Measurements from ENCODE around the gene POU3F3.

The POU3F3 gene

DNA sequence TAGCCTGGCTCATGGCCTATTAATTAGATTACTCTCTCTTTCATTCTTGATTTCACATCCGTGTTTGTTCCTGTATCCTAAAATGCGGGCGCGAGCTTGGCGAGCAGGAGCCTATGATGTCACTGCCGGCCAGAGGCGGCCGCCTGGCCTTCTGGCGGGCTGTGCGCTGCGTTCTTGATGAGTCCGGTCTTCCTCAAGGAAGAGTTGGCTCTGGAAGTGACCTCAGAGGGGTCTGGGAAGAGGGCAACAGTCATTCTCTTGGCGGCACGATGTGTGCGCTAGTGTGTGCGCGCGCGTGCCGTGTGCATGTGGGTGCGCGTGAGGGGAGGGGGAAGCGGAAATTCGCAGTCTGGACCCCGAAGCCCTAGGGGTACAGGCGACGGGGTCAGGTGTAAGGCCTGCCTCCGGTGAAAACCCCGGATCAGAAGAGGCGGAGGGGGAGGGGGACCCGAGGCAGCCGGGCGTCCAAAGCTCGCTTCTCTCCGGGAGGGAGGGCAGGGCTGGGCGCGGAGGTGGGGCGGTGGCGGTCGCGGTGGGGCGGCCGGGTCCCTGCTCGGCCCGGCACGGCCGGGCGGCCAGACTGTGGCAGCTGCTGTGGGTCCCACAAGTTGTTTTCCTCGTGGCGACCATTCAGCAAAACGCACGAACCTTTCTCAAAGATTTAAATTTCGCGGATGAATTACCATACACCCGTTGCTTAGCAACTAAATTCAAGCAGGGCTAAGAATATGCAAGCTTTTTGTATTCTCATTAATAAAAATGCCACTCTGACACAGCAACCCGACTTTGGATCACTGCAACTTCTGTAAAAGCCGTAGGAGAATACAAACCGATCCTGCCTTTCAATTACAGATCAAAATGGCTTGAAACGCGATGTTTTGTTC is 8.4 kb downstream of the POU3F3 start:
- no peaks in the 10 kb centered on the region for H3K79me2 ChIP-seq (ENCODE audit: control insufficient read depth, insufficient read depth, low read length, unreplicated experiment)
- peaks cover 3% of the 10 kb centered on the region for H3K4me1 ChIP-seq (ENCODE audit: control insufficient read depth, insufficient read depth, low read length, unreplicated experiment)
- H3K27ac ChIP-seq (ENCODE audit: low read depth, low read length) = no peak overlapping the region
- peaks cover 96% of the 10 kb centered on the region for H3K27me3 ChIP-seq (ENCODE audit: insufficient read depth, low read length)
- no peaks in the 10 kb centered on the region for H3K36me3 ChIP-seq (ENCODE audit: insufficient read depth, low read length)
- peak overlapping the region; percentile 19 for H2AFZ ChIP-seq (ENCODE audit: low read length, unreplicated experiment)
- peak overlapping the region; percentile 69 for H3K4me3 ChIP-seq (ENCODE audit: low read depth, low read length)

DNA sequence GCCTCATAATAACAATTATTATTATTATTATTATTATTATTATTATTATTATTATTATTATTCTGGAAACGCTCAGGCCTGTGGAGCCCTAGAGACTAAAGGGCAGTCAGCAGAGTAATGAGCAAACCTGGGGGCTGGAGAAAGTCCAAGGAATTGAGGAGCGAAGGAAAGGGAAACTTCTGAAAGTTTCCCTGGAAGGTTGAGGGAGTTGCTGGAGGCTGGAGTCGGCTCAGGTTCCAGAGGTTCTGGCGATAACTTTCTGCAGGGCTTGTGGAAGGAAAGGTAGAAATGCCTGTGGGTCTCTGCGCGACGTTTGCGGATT is 9.2 kb downstream of the POU3F3 start:
- H2AFZ ChIP-seq (ENCODE audit: low read length, unreplicated experiment) = no peak overlapping the region
- H3K79me2 ChIP-seq (ENCODE audit: control insufficient read depth, insufficient read depth, low read length, unreplicated experiment) = no peaks in the 10 kb centered on the region
- no peaks in the 10 kb centered on the region for H3K36me3 ChIP-seq (ENCODE audit: insufficient read depth, low read length)
- no peak overlapping the region for H3K4me3 ChIP-seq (ENCODE audit: low read depth, low read length)
- peaks cover 97% of the 10 kb centered on the region for H3K27me3 ChIP-seq (ENCODE audit: insufficient read depth, low read length)
- peaks cover 3% of the 10 kb centered on the region for H3K4me1 ChIP-seq (ENCODE audit: control insufficient read depth, insufficient read depth, low read length, unreplicated experiment)
- H3K27ac ChIP-seq (ENCODE audit: low read depth, low read length) = no peak overlapping the region

DNA sequence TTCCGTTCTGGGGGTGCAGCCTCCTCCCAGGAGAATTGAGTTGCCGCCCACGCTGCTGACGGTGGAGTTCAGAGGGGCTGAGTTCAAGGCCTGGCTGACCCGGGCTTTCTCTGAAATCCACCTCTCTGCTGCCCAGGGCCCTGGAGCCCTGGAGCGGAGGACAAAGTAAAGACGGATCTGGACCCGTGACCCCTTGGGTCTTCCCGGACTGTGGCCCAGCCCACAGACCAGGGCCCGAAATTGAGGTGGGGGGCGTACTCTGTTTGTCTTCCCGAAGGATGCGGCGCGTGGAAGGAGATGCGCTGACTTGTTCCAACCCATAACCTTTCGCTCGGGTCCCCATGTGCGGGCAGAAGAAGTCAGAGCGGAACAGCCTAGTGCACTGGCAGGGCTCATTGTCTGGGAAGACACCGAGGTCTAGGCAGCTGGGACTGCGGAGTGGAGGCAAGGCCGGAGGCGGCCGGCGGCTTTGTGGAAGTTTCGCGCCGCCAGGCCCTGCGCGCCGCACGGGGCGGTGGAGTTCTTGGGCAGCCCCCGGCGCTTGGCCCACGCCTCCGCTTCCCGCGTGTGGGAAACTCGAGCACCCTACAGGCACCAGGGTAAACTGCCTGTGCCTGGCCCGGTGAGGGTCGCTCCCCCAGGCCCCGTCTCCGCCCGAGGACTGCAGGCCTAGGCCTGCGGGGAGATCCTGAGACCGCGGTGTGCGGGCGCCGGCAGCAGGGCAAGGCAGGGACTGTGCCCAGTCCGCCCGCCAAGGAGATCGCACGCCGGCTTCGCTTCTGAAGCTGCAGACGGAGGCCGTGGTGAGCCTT is 9.8 kb downstream of the POU3F3 start:
- Histone ChIP-seq H3K36me3 (ENCODE audit: insufficient read depth, low read length) (no peaks in the 10 kb centered on the region), H3K27me3 (ENCODE audit: insufficient read depth, low read length) (peaks cover 97% of the 10 kb centered on the region), H3K79me2 (ENCODE audit: control insufficient read depth, insufficient read depth, low read length, unreplicated experiment) (no peaks in the 10 kb centered on the region), H3K4me3 (ENCODE audit: low read depth, low read length) (no peak overlapping the region), H3K27ac (ENCODE audit: low read depth, low read length) (no peak overlapping the region), H3K4me1 (ENCODE audit: control insufficient read depth, insufficient read depth, low read length, unreplicated experiment) (peaks cover 3% of the 10 kb centered on the region), H2AFZ (ENCODE audit: low read length, unreplicated experiment) (no peak overlapping the region)

DNA sequence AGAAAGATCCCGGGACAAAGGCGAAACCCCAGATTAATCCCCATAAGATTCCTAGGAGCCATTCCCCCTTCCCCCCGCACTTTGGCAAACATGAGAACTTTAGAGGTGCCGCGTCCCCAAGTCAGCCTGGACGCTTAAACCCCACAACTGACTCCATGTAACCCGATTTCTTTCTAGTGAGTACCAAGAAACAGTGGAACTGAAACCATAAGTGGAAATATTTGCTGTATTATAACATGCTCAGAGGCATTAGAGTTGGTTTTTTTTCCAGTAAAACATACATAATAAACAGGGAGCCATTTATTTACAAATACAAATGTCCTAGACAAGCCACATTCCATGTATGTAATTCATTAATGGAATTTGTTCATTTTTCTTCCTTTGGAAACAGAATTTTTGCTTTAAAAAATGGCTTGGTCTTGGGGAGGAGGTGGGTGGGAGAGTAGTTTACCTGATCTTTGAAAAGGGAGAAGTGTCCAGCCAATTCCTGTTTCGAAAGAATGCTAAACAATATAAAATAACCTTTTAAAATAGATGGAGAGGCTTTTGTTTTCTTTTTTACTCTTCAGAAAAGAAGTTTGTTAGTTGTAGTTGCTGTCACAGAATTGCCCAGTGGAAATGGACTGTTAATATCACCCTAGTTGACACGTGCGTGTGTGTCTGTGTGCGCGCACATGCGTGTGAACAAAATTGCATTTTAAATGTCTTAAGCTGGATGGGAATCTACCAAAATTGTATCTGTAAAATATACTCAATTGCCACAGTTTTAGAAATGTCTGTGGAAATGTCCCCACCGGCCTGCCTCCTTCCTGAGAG is 10.6 kb downstream of the POU3F3 start:
- no peak overlapping the region for H3K27ac ChIP-seq (ENCODE audit: low read depth, low read length)
- H3K27me3 ChIP-seq (ENCODE audit: insufficient read depth, low read length) = peaks cover 98% of the 10 kb centered on the region
- H3K79me2 ChIP-seq (ENCODE audit: control insufficient read depth, insufficient read depth, low read length, unreplicated experiment) = no peaks in the 10 kb centered on the region
- no peak overlapping the region for H2AFZ ChIP-seq (ENCODE audit: low read length, unreplicated experiment)
- no peaks in the 10 kb centered on the region for H3K36me3 ChIP-seq (ENCODE audit: insufficient read depth, low read length)
- H3K4me3 ChIP-seq (ENCODE audit: low read depth, low read length) = no peak overlapping the region
- peaks cover 3% of the 10 kb centered on the region for H3K4me1 ChIP-seq (ENCODE audit: control insufficient read depth, insufficient read depth, low read length, unreplicated experiment)

DNA sequence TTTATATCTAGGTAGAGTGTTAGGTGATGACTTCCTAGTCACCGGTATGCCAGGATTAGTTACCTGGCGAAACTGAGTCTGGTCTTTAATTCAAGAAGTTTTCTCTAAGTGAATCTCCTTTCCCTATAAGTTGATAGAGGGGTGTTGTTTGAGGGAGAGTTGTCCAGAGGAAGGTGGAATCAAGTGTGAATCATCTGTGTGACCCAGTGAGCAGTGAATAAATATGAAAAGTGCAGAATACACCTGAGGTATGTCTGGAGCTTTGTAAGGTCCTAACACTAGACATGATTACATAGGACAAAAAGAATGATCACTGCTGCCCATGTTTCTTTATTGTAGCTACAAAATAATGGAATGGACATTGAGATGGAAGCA is 11.2 kb downstream of the POU3F3 start:
- Histone ChIP-seq H3K4me1 (ENCODE audit: control insufficient read depth, insufficient read depth, low read length, unreplicated experiment) (peaks cover 3% of the 10 kb centered on the region), H3K27me3 (ENCODE audit: insufficient read depth, low read length) (peaks cover 98% of the 10 kb centered on the region), H3K27ac (ENCODE audit: low read depth, low read length) (no peak overlapping the region), H3K36me3 (ENCODE audit: insufficient read depth, low read length) (no peaks in the 10 kb centered on the region), H2AFZ (ENCODE audit: low read length, unreplicated experiment) (no peak overlapping the region), H3K4me3 (ENCODE audit: low read depth, low read length) (no peak overlapping the region), H3K79me2 (ENCODE audit: control insufficient read depth, insufficient read depth, low read length, unreplicated experiment) (no peaks in the 10 kb centered on the region)

DNA sequence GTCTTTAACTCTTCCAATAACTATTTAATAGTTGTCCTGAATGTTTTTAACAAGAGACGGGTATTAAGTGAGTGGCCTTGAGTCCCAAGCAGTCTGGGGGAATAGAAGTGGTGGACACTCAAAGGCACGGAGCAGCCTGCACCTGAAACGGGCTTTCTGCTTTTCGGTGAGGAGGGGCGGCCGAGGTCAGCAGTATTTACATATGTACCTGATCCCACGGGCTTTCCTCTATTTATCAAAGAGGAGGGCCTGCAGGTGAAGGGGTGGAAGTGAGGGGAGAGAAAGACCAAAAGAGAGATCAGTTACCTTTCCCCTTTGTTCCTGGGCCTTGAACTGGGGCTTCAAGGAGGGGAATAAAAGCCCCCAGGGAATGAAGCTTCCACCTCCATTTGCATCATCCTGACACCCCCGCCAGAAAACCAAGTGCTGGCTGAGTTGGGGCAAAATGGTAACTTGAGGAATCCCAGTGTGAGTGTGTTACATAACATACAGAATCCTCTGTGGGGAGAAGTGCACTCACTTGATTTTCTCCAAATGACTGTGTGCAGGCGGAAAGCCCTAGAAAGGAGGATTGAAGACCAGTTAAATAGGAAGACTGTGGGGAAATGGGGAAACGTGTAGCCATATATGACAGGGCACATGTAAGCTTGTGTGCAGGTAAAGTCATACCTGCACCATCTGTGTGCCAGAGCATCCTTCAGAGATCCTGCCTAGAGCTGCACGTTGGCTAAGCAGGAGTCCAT is 12.4 kb downstream of the POU3F3 start:
- Histone ChIP-seq H3K36me3 (ENCODE audit: insufficient read depth, low read length) (no peaks in the 10 kb centered on the region), H3K4me1 (ENCODE audit: control insufficient read depth, insufficient read depth, low read length, unreplicated experiment) (peaks cover 3% of the 10 kb centered on the region), H2AFZ (ENCODE audit: low read length, unreplicated experiment) (no peak overlapping the region), H3K27me3 (ENCODE audit: insufficient read depth, low read length) (peaks cover 99% of the 10 kb centered on the region), H3K4me3 (ENCODE audit: low read depth, low read length) (no peak overlapping the region), H3K79me2 (ENCODE audit: control insufficient read depth, insufficient read depth, low read length, unreplicated experiment) (no peaks in the 10 kb centered on the region), H3K27ac (ENCODE audit: low read depth, low read length) (no peak overlapping the region)

DNA sequence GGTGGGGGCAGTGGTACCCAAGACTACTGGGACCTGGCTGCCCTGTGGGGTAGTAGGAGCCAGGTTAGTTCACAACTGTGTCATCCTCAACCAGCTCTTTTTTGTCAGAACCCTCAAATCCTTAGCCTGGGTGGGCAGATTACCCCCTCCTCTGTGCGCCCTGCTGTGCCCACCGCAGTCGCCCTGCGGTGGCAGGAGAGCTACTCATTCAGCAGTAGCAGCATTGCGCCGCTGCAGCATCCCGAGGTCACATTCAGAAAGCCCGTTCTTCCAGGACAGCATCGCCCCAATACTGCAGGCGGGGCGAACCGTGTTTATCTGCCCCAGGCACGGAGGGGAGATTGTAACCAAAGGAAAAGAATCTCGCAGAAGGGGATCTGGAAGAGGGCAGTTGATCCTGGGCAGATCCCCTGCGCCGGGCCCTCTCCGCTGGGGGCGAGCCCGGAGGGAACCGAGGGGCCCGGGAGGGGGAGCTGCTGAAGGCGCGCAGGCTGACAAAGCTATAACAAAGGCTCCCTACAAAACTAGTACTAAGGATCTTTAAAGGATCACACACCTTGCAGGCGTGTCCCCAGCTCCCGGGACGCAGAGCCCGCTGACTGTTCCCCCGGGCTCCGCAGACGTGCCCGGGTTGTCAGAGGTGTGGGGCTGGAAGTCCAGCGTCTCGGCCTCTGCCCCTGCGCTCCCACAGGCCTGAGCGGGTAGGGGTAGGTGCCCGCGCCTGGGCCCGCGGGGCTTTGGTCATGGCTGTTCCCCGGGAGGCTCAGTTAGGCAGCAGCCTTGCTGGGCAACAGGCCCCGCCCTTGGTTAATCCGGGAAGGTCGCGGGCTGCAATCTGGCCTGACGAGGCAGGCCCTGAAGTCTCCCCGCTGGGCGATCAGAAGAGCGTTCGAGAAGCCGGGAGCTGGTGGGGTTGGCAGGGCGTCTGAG is 13.2 kb downstream of the POU3F3 start:
- Histone ChIP-seq H3K4me1 (ENCODE audit: control insufficient read depth, insufficient read depth, low read length, unreplicated experiment) (no peaks in the 10 kb centered on the region), H3K27ac (ENCODE audit: low read depth, low read length) (no peak overlapping the region), H3K4me3 (ENCODE audit: low read depth, low read length) (no peak overlapping the region), H2AFZ (ENCODE audit: low read length, unreplicated experiment) (no peak overlapping the region), H3K79me2 (ENCODE audit: control insufficient read depth, insufficient read depth, low read length, unreplicated experiment) (no peaks in the 10 kb centered on the region), H3K27me3 (ENCODE audit: insufficient read depth, low read length) (peaks cover 99% of the 10 kb centered on the region), H3K36me3 (ENCODE audit: insufficient read depth, low read length) (no peaks in the 10 kb centered on the region)

DNA sequence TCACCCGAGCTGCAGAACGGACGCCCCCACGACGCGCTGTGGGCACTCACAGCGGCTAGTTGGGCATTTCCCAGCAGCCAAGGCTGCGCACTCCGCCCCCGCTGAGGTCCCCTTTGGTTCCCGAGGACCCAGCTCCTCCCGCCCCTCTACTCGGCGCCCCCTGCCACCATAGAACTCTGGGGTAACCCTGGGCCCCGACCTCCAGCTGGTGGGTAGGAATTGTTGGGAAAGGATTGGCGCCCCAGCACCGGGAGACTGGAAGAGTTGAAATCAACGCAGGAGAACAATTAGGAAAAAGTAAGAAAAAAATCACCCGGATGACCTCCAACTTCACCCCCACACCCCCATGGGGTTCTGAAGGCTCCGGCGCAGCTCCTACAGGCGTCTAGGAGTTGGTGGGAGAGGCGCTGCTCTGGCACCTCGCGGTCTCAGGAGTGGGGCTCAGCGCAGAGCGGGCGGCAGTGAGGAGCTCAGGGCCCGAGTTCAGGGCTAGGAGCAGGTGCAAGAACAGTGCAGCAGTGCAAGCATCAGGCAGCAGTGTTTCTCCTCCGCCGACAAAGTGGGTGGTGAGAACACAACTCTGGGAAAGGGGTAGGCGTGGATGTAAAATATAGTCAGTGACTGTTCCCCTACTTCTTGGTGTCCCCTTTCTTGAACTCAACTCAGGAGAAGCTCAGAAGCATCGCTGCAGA is 14.0 kb downstream of the POU3F3 start:
- H3K27ac ChIP-seq (ENCODE audit: low read depth, low read length) = no peak overlapping the region
- no peak overlapping the region for H3K4me3 ChIP-seq (ENCODE audit: low read depth, low read length)
- H3K27me3 ChIP-seq (ENCODE audit: insufficient read depth, low read length) = peaks cover 100% of the 10 kb centered on the region
- peaks cover 6% of the 10 kb centered on the region for H3K4me1 ChIP-seq (ENCODE audit: control insufficient read depth, insufficient read depth, low read length, unreplicated experiment)
- H3K36me3 ChIP-seq (ENCODE audit: insufficient read depth, low read length) = no peaks in the 10 kb centered on the region
- H2AFZ ChIP-seq (ENCODE audit: low read length, unreplicated experiment) = no peak overlapping the region
- no peaks in the 10 kb centered on the region for H3K79me2 ChIP-seq (ENCODE audit: control insufficient read depth, insufficient read depth, low read length, unreplicated experiment)

DNA sequence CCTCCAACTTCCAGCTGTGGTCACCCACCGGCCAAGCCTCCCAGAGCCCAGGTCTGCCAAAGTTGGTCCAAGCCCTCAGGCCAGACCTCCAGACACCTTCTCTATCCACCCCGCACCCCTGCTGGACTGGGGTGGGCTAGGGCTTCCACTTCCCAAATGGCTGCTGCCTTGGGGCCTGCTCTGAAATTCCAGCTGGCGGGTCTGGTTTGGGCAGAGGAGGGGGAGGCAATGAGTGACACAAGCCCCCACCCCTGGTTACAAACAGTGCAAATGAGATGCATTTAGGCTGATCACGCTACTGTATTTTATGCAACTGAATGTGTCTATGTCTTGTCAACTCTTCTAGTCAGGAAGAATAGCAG is 14.6 kb downstream of the POU3F3 start:
- no peak overlapping the region for H3K4me3 ChIP-seq (ENCODE audit: low read depth, low read length)
- H3K27me3 ChIP-seq (ENCODE audit: insufficient read depth, low read length) = peaks cover 97% of the 10 kb centered on the region
- H3K36me3 ChIP-seq (ENCODE audit: insufficient read depth, low read length) = no peaks in the 10 kb centered on the region
- peaks cover 6% of the 10 kb centered on the region for H3K4me1 ChIP-seq (ENCODE audit: control insufficient read depth, insufficient read depth, low read length, unreplicated experiment)
- no peak overlapping the region for H2AFZ ChIP-seq (ENCODE audit: low read length, unreplicated experiment)
- no peaks in the 10 kb centered on the region for H3K79me2 ChIP-seq (ENCODE audit: control insufficient read depth, insufficient read depth, low read length, unreplicated experiment)
- H3K27ac ChIP-seq (ENCODE audit: low read depth, low read length) = no peak overlapping the region
